GM12873 (cell line): ENCODE measurements around the gene AMPH.

Source experiments
- CTCF ChIP-seq: IDR thresholded peaks from 2 replicates; pipeline ENCODE4 v1.5.1; 2012; ENCODE audit warnings: low read depth, mild to moderate bottlenecking, moderate library complexity, low read length, control low read depth; ENCODE audit not compliant: insufficient read depth; ENCODE audit errors: missing control alignments

Gene AMPH

DNA sequence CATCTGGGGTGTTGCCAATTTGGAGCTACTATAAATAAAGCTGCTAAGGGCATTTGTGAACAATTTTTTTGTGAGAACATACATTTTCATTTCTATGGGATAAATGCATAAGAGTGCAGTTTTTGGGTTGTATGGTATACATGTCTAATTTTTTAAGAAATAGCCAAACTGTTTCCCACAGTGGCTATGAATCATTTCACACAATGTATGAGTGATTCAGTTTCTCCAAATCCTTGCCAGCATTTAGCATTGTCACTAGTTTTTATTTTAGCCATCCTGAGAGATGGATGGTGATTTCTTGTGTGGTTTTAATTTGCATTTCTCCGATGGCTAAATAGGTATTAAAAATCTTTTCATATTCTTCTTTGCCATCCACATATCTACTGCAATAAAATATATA is 105.3 kb downstream of the AMPH start:
- TF ChIP-seq CTCF = no peak

DNA sequence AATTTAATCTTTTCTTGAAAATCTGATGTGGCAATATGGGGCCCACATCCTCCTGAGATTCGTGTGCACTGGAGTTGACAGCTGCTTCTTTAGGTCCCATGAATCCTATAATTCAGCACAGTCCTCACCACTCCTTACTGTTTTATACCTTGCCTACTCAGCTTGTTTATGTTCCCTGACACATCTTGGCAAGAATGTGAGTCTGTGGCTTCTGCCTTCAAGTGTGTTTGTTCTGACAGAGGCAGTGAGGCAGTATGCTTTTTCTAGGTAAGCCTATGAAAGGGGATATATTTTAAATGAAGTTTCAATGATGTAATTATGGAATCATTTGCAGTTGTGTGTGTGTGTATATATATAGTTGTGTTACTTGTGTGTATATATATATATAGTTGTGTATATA is 106.4 kb downstream of the AMPH start:
- no peak for TF ChIP-seq CTCF

- no peak for TF ChIP-seq CTCF
Observed at GRCh38 chr7:38520741-38521140, 110.4 kb downstream of the AMPH start.

DNA sequence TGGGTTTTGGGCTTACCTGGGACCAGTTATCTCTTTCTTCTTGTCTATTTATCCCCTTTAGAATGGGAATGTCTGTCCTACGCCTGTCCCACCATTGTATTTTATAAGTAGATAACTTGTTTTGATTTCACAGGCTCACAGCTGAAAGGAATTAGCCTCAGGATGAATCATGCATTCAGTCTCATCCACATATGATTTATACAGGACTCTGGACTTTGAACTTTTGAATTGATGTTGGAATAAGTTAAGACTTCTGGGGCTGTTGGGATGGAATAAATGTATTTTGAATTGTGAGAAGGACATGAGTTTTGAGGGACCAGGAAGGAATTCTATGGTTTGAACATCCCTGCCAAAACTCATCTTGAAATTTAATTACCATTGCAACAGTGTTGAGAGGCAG is 112.6 kb downstream of the AMPH start:
- no peak for TF ChIP-seq CTCF

GRCh38 chr7:38512704-38513103 is 118.5 kb downstream of the AMPH start:
- no peak for TF ChIP-seq CTCF

- TF ChIP-seq CTCF = no peak
Observed at GRCh38 chr7:38512291-38512690, 118.9 kb downstream of the AMPH start.

GRCh38 chr7:38507384-38507783 is 123.8 kb downstream of the AMPH start:
- no peak for TF ChIP-seq CTCF
